PC-9 (cell line): ENCODE results near the gene STX5. TPM values are rescaled to one million over a fixed set of nuclear protein-coding genes. Genes with fewer than 3 reads are reported as not detected.

Experiments
- BruUV-seq: library from RNA; stranded (reverse); fragments of 400-500 nt; replicated peaks from 2 replicates; lab custom pipeline; 2021; lab: Mats Ljungman, UMichigan
- CTCF ChIA-PET: fragments of 300-600 bp; sonication (Branson Sonifier 250); formaldehyde crosslinking; loops from one replicate; lab custom pipeline; 2022; ENCODE audit warnings: antibody characterized with exemption; lab: Charles Lee
- POLR2A ChIA-PET: fragments of 300-600 bp; sonication (Branson Sonifier 250); formaldehyde crosslinking; loops from one replicate; lab custom pipeline; 2022; ENCODE audit warnings: antibody characterized with exemption; ENCODE audit not compliant: unreplicated experiment; lab: Charles Lee
- DNase-seq, 2 experiments: peaks; one replicate each; pipeline versions ENCODE4 v3.0.0 to v3.0.0-alpha.2; 2015 to 2022; ENCODE audit warnings: mixed read lengths in 1 of 2
- H2AFZ ChIP-seq: fragments of 200-600 bp; sonication (generic); 2 replicates; pipeline ENCODE4 v1.8.1; 2017; ENCODE audit warnings: antibody characterized with exemption
- H3F3A ChIP-seq: fragments of 200-600 bp; sonication (generic); 2 replicates; pipeline ENCODE4 v1.8.1; 2017; ENCODE audit warnings: antibody characterized with exemption, mild to moderate bottlenecking, low read depth; ENCODE audit not compliant: insufficient read depth
- H3K27ac ChIP-seq: fragments of 200-600 bp; sonication (generic); 2 replicates; pipeline ENCODE4 v1.6.1; 2016; ENCODE audit warnings: mixed run types
- H3K27me3 ChIP-seq: fragments of 200-600 bp; sonication (generic); 2 replicates; pipeline ENCODE4 v1.6.1; 2016; ENCODE audit warnings: low read depth, mixed run types; ENCODE audit not compliant: insufficient read depth
- H3K36me3 ChIP-seq: fragments of 200-600 bp; sonication (generic); 2 replicates; pipeline ENCODE4 v1.6.1; 2016; ENCODE audit warnings: low read depth, mixed run types
- H3K4me1 ChIP-seq: fragments of 200-600 bp; sonication (generic); replicated peaks from 2 replicates; pipeline ENCODE4 v1.6.1; 2016; ENCODE audit warnings: mixed run types; ENCODE audit not compliant: insufficient read depth
- H3K4me2 ChIP-seq: fragments of 200-600 bp; sonication (generic); 2 replicates; pipeline ENCODE4 v1.6.1; 2017; ENCODE audit warnings: mixed run types
- H3K4me3 ChIP-seq: fragments of 200-600 bp; sonication (generic); 2 replicates; pipeline ENCODE4 v1.6.1; 2016; ENCODE audit warnings: mixed run types
- H3K79me2 ChIP-seq: fragments of 200-600 bp; sonication (generic); 2 replicates; pipeline ENCODE4 v1.6.1; 2017; ENCODE audit warnings: low read depth, mixed run types
- H3K9me2 ChIP-seq: fragments of 200-600 bp; sonication (generic); 2 replicates; pipeline ENCODE4 v1.8.1; 2017; ENCODE audit warnings: mild to moderate bottlenecking; ENCODE audit not compliant: insufficient read depth
- H3K9me3 ChIP-seq: fragments of 200-600 bp; sonication (generic); 2 replicates; pipeline ENCODE4 v1.8.1; 2016; ENCODE audit warnings: low read depth; ENCODE audit not compliant: insufficient read depth
- H4K20me1 ChIP-seq: fragments of 200-600 bp; sonication (generic); 2 replicates; pipeline ENCODE4 v1.8.1; 2017; ENCODE audit not compliant: insufficient read depth
- EZH2 ChIP-seq: fragments of 200-600 bp; sonication (generic); IDR thresholded peaks from 2 replicates; pipeline ENCODE4 v1.8.0; 2017; ENCODE audit warnings: antibody characterized with exemption, low read depth
- intact Hi-C: fragments of 100-400 bp; cut with micrococcal nuclease; formaldehyde crosslinking; loops from one replicate; pipeline ENCODE4 v1.10.0; 2022; ENCODE audit not compliant: unreplicated experiment
- microRNA-seq: library from miRNA; unstranded; fragments of <30 nt; microRNA quantifications from one replicate; pipeline ENCODE4 v1.2.0, GENCODE V29; 2021; ENCODE audit warnings: borderline number of aligned reads, borderline replicate concordance
- total RNA-seq: library from RNA; stranded (reverse); gene quantifications from 2 replicates; pipeline ENCODE4 v1.2.3, GENCODE V29; 2021
- TF ChIP-seq, protein P1 (sequence below): fragments of 200-600 bp; sonication (generic); conservative IDR thresholded peaks from 2 replicates; pipeline ENCODE4 v1.6.1; 2017; ENCODE audit warnings: mixed run types, antibody characterized with exemption, mild to moderate bottlenecking, moderate library complexity

The STX5 gene
- total RNA-seq, 1 experiment from 2014 or later: 65.8 TPM

DNA sequence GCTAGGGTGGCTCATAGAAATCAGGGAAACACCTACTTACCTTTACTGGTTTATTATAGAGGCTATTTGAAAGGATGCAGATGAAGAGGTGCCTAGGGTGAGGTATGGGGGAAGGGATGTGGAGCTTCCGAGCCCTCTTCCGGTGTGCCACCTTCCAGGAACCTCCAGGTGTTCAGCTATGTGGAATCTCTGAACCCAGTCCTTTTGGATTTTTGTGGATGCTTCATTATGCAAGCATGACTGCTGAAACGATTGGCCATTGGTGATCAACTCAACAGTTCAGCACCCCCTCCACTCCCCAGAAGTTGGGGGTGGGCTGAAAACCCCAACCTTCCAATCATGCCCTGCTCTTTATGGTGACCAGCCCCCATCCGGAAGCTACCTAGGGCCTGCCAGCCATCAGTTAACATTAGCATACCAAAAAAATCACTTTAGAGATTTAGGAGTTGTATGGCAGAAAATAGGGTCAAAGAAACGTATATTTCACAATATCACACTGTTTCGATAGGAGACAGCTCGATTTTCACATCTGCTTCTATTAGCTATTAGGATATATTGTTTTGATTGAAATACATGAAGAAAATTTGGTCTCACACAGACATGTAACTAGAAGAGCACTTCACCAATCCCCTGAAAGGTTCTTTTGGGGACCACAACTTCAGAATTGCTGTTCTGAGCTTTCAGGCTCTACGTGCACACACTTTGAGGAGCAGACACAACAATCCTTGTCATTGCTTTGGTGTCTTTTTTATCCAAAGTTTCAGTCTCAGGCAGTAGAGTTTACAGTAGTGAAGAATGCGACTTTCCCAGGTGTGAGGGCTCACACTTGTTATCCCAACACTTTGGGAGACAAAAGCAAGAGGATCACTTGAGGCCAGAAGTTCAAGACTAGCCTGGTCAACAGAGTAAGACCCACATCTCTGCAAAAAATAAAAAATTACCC, 73.7 kb downstream of the STX5 start:
- H3K4me2 ChIP-seq: no peak overlapping the region
- intact Hi-C loops: no loop called here
- BruUV-seq: no TSS peak

More for the DNA sequence above, 73.7 kb downstream of the STX5 start:
- Histone ChIP-seq H4K20me1 (no peaks in the 10 kb centered on the region), H3K9me3 (no peaks in the 10 kb centered on the region), H3K27ac (no peak overlapping the region), H3K27me3 (no peaks in the 10 kb centered on the region), H3K79me2 (peaks cover 17% of the 10 kb centered on the region), H3K4me1 (peaks cover 19% of the 10 kb centered on the region), H3K4me3 (no peak overlapping the region), H3F3A (peaks cover 32% of the 10 kb centered on the region), H2AFZ (no peak overlapping the region), H3K9me2 (no peaks in the 10 kb centered on the region), H3K36me3 (no peaks in the 10 kb centered on the region)
- TF ChIP-seq EZH2: no peak
- TF ChIP-seq, protein P1, sequence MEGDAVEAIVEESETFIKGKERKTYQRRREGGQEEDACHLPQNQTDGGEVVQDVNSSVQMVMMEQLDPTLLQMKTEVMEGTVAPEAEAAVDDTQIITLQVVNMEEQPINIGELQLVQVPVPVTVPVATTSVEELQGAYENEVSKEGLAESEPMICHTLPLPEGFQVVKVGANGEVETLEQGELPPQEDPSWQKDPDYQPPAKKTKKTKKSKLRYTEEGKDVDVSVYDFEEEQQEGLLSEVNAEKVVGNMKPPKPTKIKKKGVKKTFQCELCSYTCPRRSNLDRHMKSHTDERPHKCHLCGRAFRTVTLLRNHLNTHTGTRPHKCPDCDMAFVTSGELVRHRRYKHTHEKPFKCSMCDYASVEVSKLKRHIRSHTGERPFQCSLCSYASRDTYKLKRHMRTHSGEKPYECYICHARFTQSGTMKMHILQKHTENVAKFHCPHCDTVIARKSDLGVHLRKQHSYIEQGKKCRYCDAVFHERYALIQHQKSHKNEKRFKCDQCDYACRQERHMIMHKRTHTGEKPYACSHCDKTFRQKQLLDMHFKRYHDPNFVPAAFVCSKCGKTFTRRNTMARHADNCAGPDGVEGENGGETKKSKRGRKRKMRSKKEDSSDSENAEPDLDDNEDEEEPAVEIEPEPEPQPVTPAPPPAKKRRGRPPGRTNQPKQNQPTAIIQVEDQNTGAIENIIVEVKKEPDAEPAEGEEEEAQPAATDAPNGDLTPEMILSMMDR: no peak
- POLR2A ChIA-PET: interaction anchor here (0.6 kb wide), 2 partner anchors 13 to 79 kb away, joined by 3 to 4 read pairs; partner anchors contain the start of genes TAF6L and UBXN1
- CTCF ChIA-PET: no interaction called here
- no peak for DNase-seq

Small RNAs within 50 kb of the gene (microRNA-seq; reads per million reads assigned to microRNA genes)
- gene MIR6514 (not detected), gene MIR6748 (not detected)

Other genes with a start within 250 kb of the STX5 start
- 39.3 and 40.5 TPM in 2 replicates for gene TUT1, start 240.5 kb downstream of the STX5 start, total RNA-seq
- gene MTA2, start 230.2 kb downstream of the STX5 start, total RNA-seq: 96.6 and 120 TPM in 2 replicates
- gene EML3, start 219.3 kb downstream of the STX5 start, total RNA-seq: 83.2 and 84.2 TPM in 2 replicates
- 6.2 and 7.0 TPM in 2 replicates for gene ROM1, start 218.8 kb downstream of the STX5 start, total RNA-seq
- 38.9 and 60.5 TPM in 2 replicates for gene B3GAT3, start 210.1 kb downstream of the STX5 start, total RNA-seq
- 478 and 525 TPM in 2 replicates for gene GANAB, start 185.4 kb downstream of the STX5 start, total RNA-seq
- 28.2 and 31.5 TPM in 2 replicates for gene INTS5, start 178.7 kb downstream of the STX5 start, total RNA-seq
- gene C11orf98, start 166.8 kb downstream of the STX5 start, total RNA-seq: 86.7 and 94.9 TPM in 2 replicates
- gene CSKMT, start 166.7 kb downstream of the STX5 start, total RNA-seq: 19.2 and 51.9 TPM in 2 replicates
- 16.1 and 25.4 TPM in 2 replicates for gene UQCC3, start 160.4 kb downstream of the STX5 start, total RNA-seq
- gene LBHD1, start 159.8 kb downstream of the STX5 start, total RNA-seq: 13.2 and 16.1 TPM in 2 replicates
- gene UBXN1, start 153.0 kb downstream of the STX5 start, total RNA-seq: 143 and 150 TPM in 2 replicates
- 1.0 and 1.3 TPM in 2 replicates for gene LRRN4CL, start 142.5 kb downstream of the STX5 start, total RNA-seq
- 173 and 201 TPM in 2 replicates for gene BSCL2, start 124.6 kb downstream of the STX5 start, total RNA-seq
- 0.57 TPM in 1 of 2 replicates, not detected in the other for gene GNG3, start 124.4 kb downstream of the STX5 start, total RNA-seq
- 55.2 and 76.9 TPM in 2 replicates for gene HNRNPUL2, start 104.6 kb downstream of the STX5 start, total RNA-seq
- gene TTC9C, start 103.6 kb downstream of the STX5 start, total RNA-seq: 65.3 and 71.4 TPM in 2 replicates
- 16.5 and 17.2 TPM in 2 replicates for gene ZBTB3, start 77.9 kb downstream of the STX5 start, total RNA-seq
- 131 and 155 TPM in 2 replicates for gene POLR2G, start 70.5 kb downstream of the STX5 start, total RNA-seq
- 31.2 and 36.4 TPM in 2 replicates for gene TAF6L, start 60.7 kb downstream of the STX5 start, total RNA-seq
- gene TMEM179B, start 44.6 kb downstream of the STX5 start, total RNA-seq: 45.5 and 48.3 TPM in 2 replicates
- 17.9 and 22.6 TPM in 2 replicates for gene TMEM223, start 40.0 kb downstream of the STX5 start, total RNA-seq
- 45.6 and 56.1 TPM in 2 replicates for gene NXF1, start 26.6 kb downstream of the STX5 start, total RNA-seq
- gene TEX54, start 790 bp upstream of the STX5 start, total RNA-seq: not detected in 2 replicates
- gene WDR74, start 7.5 kb upstream of the STX5 start, total RNA-seq: 72.4 and 74.1 TPM in 2 replicates
- gene SLC3A2, start 48.8 kb upstream of the STX5 start, total RNA-seq: 513 and 619 TPM in 2 replicates
- gene CHRM1, start 89.3 kb upstream of the STX5 start, total RNA-seq: not detected in 2 replicates
- gene SLC22A6, start 152.9 kb upstream of the STX5 start, total RNA-seq: not detected in 2 replicates
- gene SLC22A8, start 183.8 kb upstream of the STX5 start, total RNA-seq: not detected in 2 replicates